Endothelial cell of umbilical vein (primary cell): ENCODE measurements around the gene MGAT5.

Source experiments
- EZH2 ChIP-seq: IDR thresholded peaks from 2 replicates; pipeline ENCODE4 v1.6.1; 2012; ENCODE audit warnings: borderline replicate concordance, low read depth, mild to moderate bottlenecking, moderate library complexity, low read length, inconsistent platforms; ENCODE audit not compliant: severe bottlenecking
- MYC ChIP-seq: IDR thresholded peaks from one replicate; pipeline ENCODE4 v1.6.1; 2011; ENCODE audit warnings: mild to moderate bottlenecking, low read depth, low read length
- POLR2A ChIP-seq: IDR thresholded peaks from 2 replicates; pipeline ENCODE4 v1.6.1; 2012; ENCODE audit warnings: low read depth, mild to moderate bottlenecking, control low read depth, low read length
- TF ChIP-seq, protein P1 (sequence below), 2 donors: IDR thresholded peaks; 1 replicate in 1 of 2; 2 replicates in 1 of 2; pipeline ENCODE4 v1.5.1; 2011; ENCODE audit warnings: low read length in 2 of 2, mild to moderate bottlenecking in 2 of 2, moderate library complexity in 2 of 2, control low read depth in 1 of 2, inconsistent platforms in 1 of 2, low read depth in 1 of 2; ENCODE audit not compliant: insufficient read depth in 1 of 2; ENCODE audit errors: extremely low read depth in 1 of 2

DNA sequence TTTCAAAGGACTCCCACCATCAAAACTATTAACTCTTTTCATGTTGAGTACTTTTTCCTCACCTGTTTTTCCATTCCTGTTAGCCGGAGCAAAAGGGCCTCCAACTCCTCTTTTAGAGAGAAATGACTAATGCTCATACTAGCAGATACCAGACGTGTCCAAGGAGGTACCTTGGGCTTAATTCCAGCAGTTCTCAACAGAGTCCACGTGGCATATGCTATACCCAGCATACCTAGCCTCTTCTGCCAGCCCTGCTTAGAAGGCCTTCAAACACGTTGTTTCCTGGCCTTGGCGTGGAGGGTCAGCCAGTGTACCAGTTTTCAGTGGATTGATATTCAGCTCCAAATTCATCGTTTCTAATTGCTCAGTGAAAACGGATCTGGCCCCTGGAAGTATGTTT, 123.9 kb downstream of the MGAT5 start:
- TF ChIP-seq EZH2 (no peak), POLR2A (no peak), MYC (no peak)
- TF ChIP-seq, protein P1, sequence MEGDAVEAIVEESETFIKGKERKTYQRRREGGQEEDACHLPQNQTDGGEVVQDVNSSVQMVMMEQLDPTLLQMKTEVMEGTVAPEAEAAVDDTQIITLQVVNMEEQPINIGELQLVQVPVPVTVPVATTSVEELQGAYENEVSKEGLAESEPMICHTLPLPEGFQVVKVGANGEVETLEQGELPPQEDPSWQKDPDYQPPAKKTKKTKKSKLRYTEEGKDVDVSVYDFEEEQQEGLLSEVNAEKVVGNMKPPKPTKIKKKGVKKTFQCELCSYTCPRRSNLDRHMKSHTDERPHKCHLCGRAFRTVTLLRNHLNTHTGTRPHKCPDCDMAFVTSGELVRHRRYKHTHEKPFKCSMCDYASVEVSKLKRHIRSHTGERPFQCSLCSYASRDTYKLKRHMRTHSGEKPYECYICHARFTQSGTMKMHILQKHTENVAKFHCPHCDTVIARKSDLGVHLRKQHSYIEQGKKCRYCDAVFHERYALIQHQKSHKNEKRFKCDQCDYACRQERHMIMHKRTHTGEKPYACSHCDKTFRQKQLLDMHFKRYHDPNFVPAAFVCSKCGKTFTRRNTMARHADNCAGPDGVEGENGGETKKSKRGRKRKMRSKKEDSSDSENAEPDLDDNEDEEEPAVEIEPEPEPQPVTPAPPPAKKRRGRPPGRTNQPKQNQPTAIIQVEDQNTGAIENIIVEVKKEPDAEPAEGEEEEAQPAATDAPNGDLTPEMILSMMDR (IDR thresholded peaks at IDR 0.05; ENCODE audit: extremely low read depth in 1 of 2, insufficient read depth in 1 of 2, low read depth in 1 of 2, low read length in 2 of 2): no peak
